Stimulated activated naive B cell treated with anti-CD40 and anti-IgM and Interleukin-4, amounts not matched to agents 10 μg/mL and 1 μg/mL and 100 μg/mL, for 72 hours (primary cell): Measurements from ENCODE around the gene SKP2.
"Not testable (repeated sequence)": the region's sequence is repeated elsewhere in the genome, so short reads cannot be mapped to it uniquely, and the experiment has no call there.

Experiments
- ATAC-seq, 2 donors: fragments of 150-1000 bp; cut with Tn5 transposase; replicated peaks; 2 replicates each; pipeline ENCODE4 v1.10.0; 2021; ENCODE audit warnings: moderate library complexity in 1 of 2
- DNase-seq: peaks from one replicate; pipeline ENCODE4 v3.0.0; 2021
- H3K27ac Mint-ChIP-seq: one replicate; pipeline ENCODE4 v1.8.0; 2022; ENCODE audit warnings: mild to moderate bottlenecking, mixed read lengths
- H3K27me3 Mint-ChIP-seq, 2 donors: one replicate each; pipeline ENCODE4 v1.8.0; 2022; ENCODE audit warnings: mixed read lengths in 2 of 2
- H3K36me3 Mint-ChIP-seq, 2 donors: one replicate each; pipeline ENCODE4 v1.8.0; 2022; ENCODE audit warnings: mixed read lengths in 2 of 2, mild to moderate bottlenecking in 1 of 2
- H3K4me1 Mint-ChIP-seq, 2 donors: one replicate each; pipeline ENCODE4 v1.8.0; 2022; ENCODE audit warnings: mixed read lengths in 2 of 2, mild to moderate bottlenecking in 1 of 2
- H3K4me3 Mint-ChIP-seq, 2 donors: one replicate each; pipeline ENCODE4 v1.8.0; 2022; ENCODE audit warnings: mild to moderate bottlenecking in 2 of 2, mixed read lengths in 2 of 2, moderate library complexity in 1 of 2
- H3K9me3 Mint-ChIP-seq, 2 donors: one replicate each; pipeline ENCODE4 v1.8.0; 2022; ENCODE audit warnings: mixed read lengths in 2 of 2, mild to moderate bottlenecking in 1 of 2

SKP2 gene

GRCh38 chr5:36151434-36152323 lies at the start of gene SKP2, which contains the start of gene LMBRD2:
Gene SKP2, plus strand, starts transcription at chr5:36152111. Its CDS starts 152 bp downstream, at chr5:36152263.
Gene LMBRD2, minus strand, starts transcription at chr5:36151887. Its CDS starts 8,538 bp downstream, at chr5:36143349.
- peak; percentile 96 for DNase-seq
- no peaks in the 10 kb centered on the region for H3K9me3 Mint-ChIP-seq
- H3K4me3 Mint-ChIP-seq = peak within 1 kb of the TSS; percentile 92 to 95
- peaks cover 28 to 32% of the 10 kb centered on the region in 2 donors for H3K4me1 Mint-ChIP-seq
- peak; percentile 97 to 99 for ATAC-seq
- H3K27me3 Mint-ChIP-seq = no peaks in the 10 kb centered on the region
- H3K36me3 Mint-ChIP-seq = peaks cover 24 to 26% of the 10 kb centered on the region in 2 donors
- peak within 1 kb of the TSS; percentile 97 for H3K27ac Mint-ChIP-seq

GRCh38 chr5:36105819-36106218 lies 46.1 kb upstream of the SKP2 start:
- no peak for DNase-seq
- H3K27ac Mint-ChIP-seq = no peak overlapping the region
- no peak for ATAC-seq

GRCh38 chr5:36108758-36109460 lies 43.0 kb upstream of the SKP2 start:
- Mint-ChIP-seq H3K27ac (no peak overlapping the region), H3K9me3 (no peaks in the 10 kb centered on the region), H3K4me1 (no peaks in the 10 kb centered on the region), H3K36me3 (peaks cover 37 to 48% of the 10 kb centered on the region in 2 donors), H3K4me3 (no peak overlapping the region), H3K27me3 (no peaks in the 10 kb centered on the region)
- no peak for ATAC-seq
- no peak for DNase-seq

More at GRCh38 chr5:36105819-36106218, 46.1 kb upstream of the SKP2 start:
- Mint-ChIP-seq H3K4me1 (no peaks in the 10 kb centered on the region), H3K4me3 (no peak overlapping the region), H3K27me3 (no peaks in the 10 kb centered on the region), H3K36me3 (peaks cover 34 to 47% of the 10 kb centered on the region in 2 donors), H3K9me3 (no peaks in the 10 kb centered on the region)

- no peak for ATAC-seq
- H3K4me3 Mint-ChIP-seq = no peak overlapping the region
- no peaks in the 10 kb centered on the region for H3K4me1 Mint-ChIP-seq
- H3K36me3 Mint-ChIP-seq = peaks cover 33 to 49% of the 10 kb centered on the region in 2 donors
- DNase-seq = no peak
- no peak overlapping the region for H3K27ac Mint-ChIP-seq
- no peaks in the 10 kb centered on the region for H3K27me3 Mint-ChIP-seq
- no peaks in the 10 kb centered on the region for H3K9me3 Mint-ChIP-seq
Measured at GRCh38 chr5:36111238-36111637, 40.7 kb upstream of the SKP2 start.

- H3K4me3 Mint-ChIP-seq = no peak overlapping the region
- no peaks in the 10 kb centered on the region for H3K27me3 Mint-ChIP-seq
- ATAC-seq = no peak
- H3K36me3 Mint-ChIP-seq = peaks cover 40 to 50% of the 10 kb centered on the region in 2 donors
- H3K9me3 Mint-ChIP-seq = peaks cover 9 to 14% of the 10 kb centered on the region in 2 donors
- H3K4me1 Mint-ChIP-seq = peaks cover 0 to 4% of the 10 kb centered on the region in 2 donors
- H3K27ac Mint-ChIP-seq = no peak overlapping the region
- DNase-seq = no peak
Measured at GRCh38 chr5:36125868-36126267, 26.0 kb upstream of the SKP2 start.

- H3K4me1 Mint-ChIP-seq = peaks cover 0 to 4% of the 10 kb centered on the region in 2 donors
- ATAC-seq = no peak
- H3K27ac Mint-ChIP-seq = no peak overlapping the region
Measured at GRCh38 chr5:36128795-36129194, 23.1 kb upstream of the SKP2 start.

GRCh38 chr5:36129666-36130065 lies 22.2 kb upstream of the SKP2 start:
- not testable (repeated sequence) for H3K4me3 Mint-ChIP-seq, H3K4me1 Mint-ChIP-seq, H3K27me3 Mint-ChIP-seq, DNase-seq, ATAC-seq, H3K27ac Mint-ChIP-seq
- H3K9me3 Mint-ChIP-seq = peaks cover 9 to 14% of the 10 kb centered on the region in 2 donors
- H3K36me3 Mint-ChIP-seq = peaks cover 49 to 67% of the 10 kb centered on the region in 2 donors

More at GRCh38 chr5:36128795-36129194, 23.1 kb upstream of the SKP2 start:
- H3K9me3 Mint-ChIP-seq = peaks cover 9 to 14% of the 10 kb centered on the region in 2 donors
- no peaks in the 10 kb centered on the region for H3K27me3 Mint-ChIP-seq
- no peak overlapping the region for H3K4me3 Mint-ChIP-seq
- peaks cover 48 to 65% of the 10 kb centered on the region in 2 donors for H3K36me3 Mint-ChIP-seq
- no peak for DNase-seq

GRCh38 chr5:36133009-36133408 lies 18.9 kb upstream of the SKP2 start:
- Mint-ChIP-seq H3K36me3 (peaks cover 46 to 64% of the 10 kb centered on the region in 2 donors), H3K9me3 (peaks cover 7 to 14% of the 10 kb centered on the region in 2 donors)
- not testable (repeated sequence) for H3K4me1 Mint-ChIP-seq, ATAC-seq, H3K4me3 Mint-ChIP-seq, DNase-seq, H3K27me3 Mint-ChIP-seq, H3K27ac Mint-ChIP-seq

GRCh38 chr5:36135988-36136387 lies 15.9 kb upstream of the SKP2 start:
- ATAC-seq (no peak), DNase-seq (no peak)
- no peak overlapping the region for H3K4me3 Mint-ChIP-seq
- peaks cover 45 to 64% of the 10 kb centered on the region in 2 donors for H3K36me3 Mint-ChIP-seq
- no peak overlapping the region for H3K27ac Mint-ChIP-seq
- peaks cover 10 to 15% of the 10 kb centered on the region in 2 donors for H3K9me3 Mint-ChIP-seq
- H3K27me3 Mint-ChIP-seq = no peaks in the 10 kb centered on the region
- no peaks in the 10 kb centered on the region for H3K4me1 Mint-ChIP-seq

GRCh38 chr5:36136581-36136980 lies 15.3 kb upstream of the SKP2 start:
- Mint-ChIP-seq H3K4me1 (no peaks in the 10 kb centered on the region), H3K27ac (no peak overlapping the region), H3K4me3 (no peak overlapping the region), H3K27me3 (no peaks in the 10 kb centered on the region), H3K36me3 (peaks cover 43 to 59% of the 10 kb centered on the region in 2 donors), H3K9me3 (peaks cover 10 to 15% of the 10 kb centered on the region in 2 donors)
- DNase-seq (no peak), ATAC-seq (no peak)

- peaks cover 10 to 15% of the 10 kb centered on the region in 2 donors for H3K9me3 Mint-ChIP-seq
- H3K36me3 Mint-ChIP-seq = peaks cover 39 to 46% of the 10 kb centered on the region in 2 donors
- DNase-seq (no peak), ATAC-seq (no peak)
- no peaks in the 10 kb centered on the region for H3K27me3 Mint-ChIP-seq
- H3K27ac Mint-ChIP-seq = no peak overlapping the region
- H3K4me1 Mint-ChIP-seq = no peaks in the 10 kb centered on the region
- no peak overlapping the region for H3K4me3 Mint-ChIP-seq
Measured at GRCh38 chr5:36138900-36139683, 12.8 kb upstream of the SKP2 start.

- Mint-ChIP-seq H3K27ac (no peak overlapping the region), H3K27me3 (no peaks in the 10 kb centered on the region), H3K4me1 (peaks cover 4 to 5% of the 10 kb centered on the region in 2 donors), H3K4me3 (no peak overlapping the region), H3K9me3 (peaks cover 2 to 4% of the 10 kb centered on the region in 2 donors), H3K36me3 (peaks cover 6 to 10% of the 10 kb centered on the region in 2 donors)
- ATAC-seq (no peak), DNase-seq (no peak)
Measured at GRCh38 chr5:36145311-36145710, 6.6 kb upstream of the SKP2 start.

GRCh38 chr5:36146390-36146789 lies 5.5 kb upstream of the SKP2 start:
- DNase-seq (no peak), ATAC-seq (no peak)
- Mint-ChIP-seq H3K4me3 (no peak overlapping the region), H3K4me1 (peaks cover 9 to 13% of the 10 kb centered on the region in 2 donors), H3K9me3 (no peaks in the 10 kb centered on the region), H3K27ac (no peak overlapping the region), H3K27me3 (no peaks in the 10 kb centered on the region), H3K36me3 (peaks cover 0 to 5% of the 10 kb centered on the region in 2 donors)

- no peak overlapping the region for H3K27ac Mint-ChIP-seq
- ATAC-seq (no peak), DNase-seq (no peak)
- H3K36me3 Mint-ChIP-seq = peaks cover 0 to 5% of the 10 kb centered on the region in 2 donors
- no peaks in the 10 kb centered on the region for H3K27me3 Mint-ChIP-seq
- no peak overlapping the region for H3K4me3 Mint-ChIP-seq
- H3K4me1 Mint-ChIP-seq = peaks cover 13 to 14% of the 10 kb centered on the region in 2 donors
- H3K9me3 Mint-ChIP-seq = no peaks in the 10 kb centered on the region
Measured at GRCh38 chr5:36147681-36148080, 4.2 kb upstream of the SKP2 start.
